ENCODE measurements around the gene FGF11.
A peak's percentile ranks its signal among the peaks of the same experiment; 100 is the strongest.
"Not testable (repeated sequence)": the region's sequence is repeated elsewhere in the genome, so short reads cannot be mapped to it uniquely, and the experiment has no call there.

Gene FGF11

DNA sequence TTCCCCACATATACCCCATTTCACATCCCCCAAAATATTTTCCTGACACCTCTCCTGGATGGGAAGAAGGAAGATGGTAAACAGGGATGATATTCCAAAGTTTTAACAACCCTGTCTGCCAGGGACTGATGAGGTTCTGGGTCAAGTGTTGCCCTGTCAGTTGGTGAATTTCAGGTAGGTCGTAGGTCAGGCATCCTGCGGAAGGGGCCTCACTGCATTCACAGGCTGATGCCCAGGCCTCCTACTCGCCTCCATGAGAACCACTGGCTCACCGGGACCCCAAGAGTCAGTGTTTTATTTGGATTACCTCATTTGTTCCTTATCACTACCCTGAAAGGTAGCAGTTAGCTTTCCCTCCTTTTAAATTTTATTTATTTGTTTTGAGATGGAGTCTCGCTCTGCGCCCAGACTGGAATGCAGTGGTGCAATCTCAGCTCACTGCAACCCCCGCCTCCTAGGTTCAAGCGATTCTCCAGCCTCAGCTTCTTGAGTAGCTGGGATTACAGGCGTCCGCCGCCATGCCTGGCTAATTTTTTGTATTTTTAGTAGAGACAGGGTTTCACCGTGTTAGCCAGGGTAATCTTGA lies 29.6 kb downstream of the FGF11 start:
- H3K27ac Mint-ChIP-seq: no peak overlapping the region
- H3K27me3 Mint-ChIP-seq (ENCODE audit: low read depth): no peaks in the 10 kb centered on the region
- H3K9me3 Mint-ChIP-seq: no peaks in the 10 kb centered on the region
- peaks cover 8% of the 10 kb centered on the region for H3K4me1 Mint-ChIP-seq (ENCODE audit: low read depth)
- no peak overlapping the region for H3K4me3 Mint-ChIP-seq
- H3K36me3 Mint-ChIP-seq (ENCODE audit: low read depth): peaks cover 10% of the 10 kb centered on the region

DNA sequence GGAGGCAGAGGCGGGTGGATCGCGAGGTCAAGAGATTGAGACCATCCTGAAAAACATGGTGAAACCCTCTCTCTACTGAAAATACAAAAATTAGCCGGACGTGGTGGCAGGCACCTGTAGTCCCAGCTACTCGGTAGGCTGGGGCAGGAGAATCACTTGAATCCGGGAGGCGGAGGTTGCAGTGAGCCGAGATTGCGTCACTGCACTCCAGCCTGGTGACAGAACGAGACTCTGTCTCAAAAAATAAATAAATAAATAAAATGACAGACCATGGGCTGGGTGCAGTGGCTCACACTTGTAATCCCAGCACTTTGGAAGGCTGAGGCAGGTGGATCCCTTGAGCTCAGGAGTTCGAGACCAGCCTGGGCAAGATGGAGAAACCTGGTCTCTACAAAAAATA lies 30.5 kb downstream of the FGF11 start:
- not testable (repeated sequence) for H3K27me3 Mint-ChIP-seq (ENCODE audit: low read depth); H3K9me3 Mint-ChIP-seq; H3K4me3 Mint-ChIP-seq; H3K4me1 Mint-ChIP-seq (ENCODE audit: low read depth); H3K36me3 Mint-ChIP-seq (ENCODE audit: low read depth); H3K27ac Mint-ChIP-seq

DNA sequence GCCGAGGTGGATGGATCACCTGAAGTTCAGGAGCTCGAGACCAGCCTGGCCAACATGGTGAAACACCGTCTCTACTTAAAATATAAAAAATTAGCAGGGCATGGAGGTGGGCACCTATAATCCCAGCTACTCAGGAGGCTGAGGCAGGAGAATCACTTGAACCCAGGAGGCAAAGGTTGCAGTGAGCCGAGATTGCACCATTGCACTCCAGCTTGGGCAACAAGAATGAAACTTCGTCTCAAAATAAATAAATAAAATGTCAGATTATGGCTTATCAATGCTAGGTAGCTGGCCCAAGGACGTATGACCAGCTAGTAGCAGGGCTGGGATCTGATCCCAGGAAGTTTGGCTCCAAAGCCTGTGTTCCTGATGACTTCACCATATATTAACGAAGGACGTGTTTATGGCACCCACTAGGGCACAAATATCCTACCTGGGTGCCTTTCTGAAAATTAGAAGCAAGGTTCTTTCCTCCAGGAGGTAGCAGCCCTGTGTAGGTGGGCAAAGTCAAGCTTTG lies 31.2 kb downstream of the FGF11 start:
- H3K9me3 Mint-ChIP-seq; H3K4me1 Mint-ChIP-seq (ENCODE audit: low read depth); H3K27ac Mint-ChIP-seq; H3K4me3 Mint-ChIP-seq; H3K36me3 Mint-ChIP-seq (ENCODE audit: low read depth); H3K27me3 Mint-ChIP-seq (ENCODE audit: low read depth): not testable (repeated sequence)

DNA sequence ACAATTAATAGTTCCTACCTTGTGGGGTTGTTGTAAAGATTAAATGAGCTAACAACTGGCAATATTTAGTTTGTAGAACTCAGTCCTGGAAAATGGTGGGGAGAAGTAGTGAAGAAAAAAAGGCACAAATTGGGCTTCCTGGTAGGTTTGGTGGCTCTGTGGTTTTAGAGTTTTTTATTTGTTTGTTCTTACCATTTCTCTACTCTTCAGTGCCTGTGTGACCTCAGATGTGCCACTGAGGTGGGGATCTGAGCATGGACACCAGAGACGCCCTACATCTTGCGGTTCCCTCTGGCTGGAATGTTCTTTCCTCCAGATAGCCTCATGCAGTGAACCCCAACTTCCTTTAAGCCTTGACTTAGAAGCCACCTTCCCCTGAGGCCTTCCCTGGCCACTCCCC lies 32.4 kb downstream of the FGF11 start:
- Mint-ChIP-seq H3K27ac (no peak overlapping the region), H3K4me3 (no peak overlapping the region), H3K9me3 (no peaks in the 10 kb centered on the region), H3K4me1 (ENCODE audit: low read depth) (peaks cover 18% of the 10 kb centered on the region), H3K27me3 (ENCODE audit: low read depth) (no peaks in the 10 kb centered on the region), H3K36me3 (ENCODE audit: low read depth) (peaks cover 4% of the 10 kb centered on the region)

DNA sequence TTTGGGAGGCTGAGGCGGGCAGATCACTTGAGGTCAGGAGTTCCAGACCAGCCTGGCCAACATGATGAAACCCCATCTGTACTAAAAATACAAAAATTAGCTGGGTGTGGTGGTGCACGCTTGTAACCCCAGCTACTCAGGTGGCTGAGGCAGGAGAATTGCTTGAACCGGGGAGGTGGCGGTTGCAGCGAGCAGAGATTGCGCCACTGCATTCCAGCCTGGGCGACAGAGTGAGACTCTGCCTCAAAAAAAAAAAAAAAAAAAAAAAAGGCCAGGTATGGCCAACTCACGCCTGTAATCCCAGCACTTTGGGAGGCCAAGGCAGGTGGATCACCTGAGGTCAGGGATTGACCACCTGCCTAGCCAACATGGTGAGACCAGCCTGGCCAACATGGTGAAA lies 35.5 kb downstream of the FGF11 start:
- peaks cover 29% of the 10 kb centered on the region for H3K4me1 Mint-ChIP-seq (ENCODE audit: low read depth)
- H3K4me3 Mint-ChIP-seq; H3K36me3 Mint-ChIP-seq (ENCODE audit: low read depth); H3K9me3 Mint-ChIP-seq; H3K27me3 Mint-ChIP-seq (ENCODE audit: low read depth); H3K27ac Mint-ChIP-seq: not testable (repeated sequence)

DNA sequence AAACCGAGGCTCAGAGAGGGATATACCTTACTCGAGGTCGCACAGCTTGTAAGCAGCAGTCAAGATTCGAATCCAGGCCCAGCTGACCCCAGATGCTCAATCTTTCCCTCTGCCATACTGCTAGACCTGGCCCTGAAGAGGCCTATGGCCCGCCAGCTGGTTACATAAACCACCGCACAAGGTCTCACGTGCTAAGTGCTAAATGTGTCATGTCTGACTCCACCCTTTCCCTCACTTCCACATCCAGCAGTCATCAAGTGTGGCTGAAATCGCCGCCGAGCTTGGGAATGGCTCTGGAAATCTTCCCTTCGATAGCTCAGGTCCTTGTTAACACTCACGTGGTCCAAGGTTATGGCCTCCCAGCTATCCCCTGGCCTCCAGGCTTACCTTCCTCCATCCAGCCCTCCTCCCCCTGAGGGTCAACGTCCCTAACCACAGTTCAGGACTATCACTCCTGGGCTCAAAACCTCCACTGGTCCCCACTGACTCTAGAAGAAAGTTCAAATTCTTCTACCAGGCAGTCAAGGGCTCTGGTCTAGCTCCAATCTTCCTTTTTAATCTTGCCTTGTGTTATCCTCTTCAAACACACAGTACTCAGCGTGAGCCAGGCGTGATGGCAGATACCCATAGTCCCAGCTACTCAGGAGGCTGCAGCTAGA lies 36.6 kb downstream of the FGF11 start:
- Mint-ChIP-seq H3K27me3 (ENCODE audit: low read depth) (no peaks in the 10 kb centered on the region), H3K4me1 (ENCODE audit: low read depth) (peaks cover 35% of the 10 kb centered on the region), H3K4me3 (no peak overlapping the region), H3K36me3 (ENCODE audit: low read depth) (no peaks in the 10 kb centered on the region), H3K9me3 (no peaks in the 10 kb centered on the region), H3K27ac (no peak overlapping the region)

DNA sequence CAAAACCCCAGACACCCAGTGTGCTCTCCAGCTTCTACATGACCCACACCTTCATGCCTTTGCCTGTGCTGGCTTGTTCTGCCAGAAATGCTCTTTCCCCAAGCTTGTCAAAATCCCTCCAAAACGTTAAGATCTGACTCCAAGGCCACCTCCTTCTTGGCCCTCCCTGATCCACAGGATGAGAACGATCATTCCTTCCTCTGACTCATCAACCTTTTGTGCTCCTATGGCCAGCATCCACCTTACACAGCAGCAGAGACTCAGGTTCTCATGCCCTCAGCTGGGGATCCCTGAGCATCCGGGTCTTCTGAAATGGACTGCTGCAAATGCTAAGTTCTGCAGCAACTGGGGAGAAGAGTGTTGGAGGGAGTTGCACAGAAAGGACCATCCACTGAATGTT lies 37.2 kb downstream of the FGF11 start:
- no peak overlapping the region for H3K27ac Mint-ChIP-seq
- peak overlapping the region; percentile 5 for H3K4me3 Mint-ChIP-seq
- H3K36me3 Mint-ChIP-seq (ENCODE audit: low read depth): no peaks in the 10 kb centered on the region
- no peaks in the 10 kb centered on the region for H3K9me3 Mint-ChIP-seq
- no peaks in the 10 kb centered on the region for H3K27me3 Mint-ChIP-seq (ENCODE audit: low read depth)
- peaks cover 35% of the 10 kb centered on the region for H3K4me1 Mint-ChIP-seq (ENCODE audit: low read depth)

DNA sequence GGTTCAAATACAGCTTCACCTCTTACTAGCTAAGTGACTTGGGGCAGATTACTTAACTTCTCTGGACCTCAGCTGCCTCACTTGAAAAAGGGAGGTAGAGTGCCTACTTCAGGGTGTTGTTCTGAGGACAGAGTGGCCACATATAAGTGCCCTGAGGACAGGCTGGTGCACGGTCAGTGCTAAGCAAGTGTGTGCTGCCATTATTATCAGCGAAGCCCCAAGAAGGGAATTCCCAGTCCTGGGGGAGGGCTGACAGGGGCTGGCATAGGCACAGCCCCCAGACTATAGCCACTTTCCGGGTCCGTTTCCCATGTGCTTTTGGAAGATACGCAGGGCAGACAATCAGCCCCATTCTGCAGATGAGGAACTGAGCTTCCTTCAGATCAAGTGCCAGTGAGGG lies 37.6 kb downstream of the FGF11 start:
- Mint-ChIP-seq H3K9me3 (no peaks in the 10 kb centered on the region), H3K27me3 (ENCODE audit: low read depth) (no peaks in the 10 kb centered on the region), H3K36me3 (ENCODE audit: low read depth) (no peaks in the 10 kb centered on the region), H3K4me3 (no peak overlapping the region), H3K4me1 (ENCODE audit: low read depth) (peaks cover 33% of the 10 kb centered on the region), H3K27ac (no peak overlapping the region)

DNA sequence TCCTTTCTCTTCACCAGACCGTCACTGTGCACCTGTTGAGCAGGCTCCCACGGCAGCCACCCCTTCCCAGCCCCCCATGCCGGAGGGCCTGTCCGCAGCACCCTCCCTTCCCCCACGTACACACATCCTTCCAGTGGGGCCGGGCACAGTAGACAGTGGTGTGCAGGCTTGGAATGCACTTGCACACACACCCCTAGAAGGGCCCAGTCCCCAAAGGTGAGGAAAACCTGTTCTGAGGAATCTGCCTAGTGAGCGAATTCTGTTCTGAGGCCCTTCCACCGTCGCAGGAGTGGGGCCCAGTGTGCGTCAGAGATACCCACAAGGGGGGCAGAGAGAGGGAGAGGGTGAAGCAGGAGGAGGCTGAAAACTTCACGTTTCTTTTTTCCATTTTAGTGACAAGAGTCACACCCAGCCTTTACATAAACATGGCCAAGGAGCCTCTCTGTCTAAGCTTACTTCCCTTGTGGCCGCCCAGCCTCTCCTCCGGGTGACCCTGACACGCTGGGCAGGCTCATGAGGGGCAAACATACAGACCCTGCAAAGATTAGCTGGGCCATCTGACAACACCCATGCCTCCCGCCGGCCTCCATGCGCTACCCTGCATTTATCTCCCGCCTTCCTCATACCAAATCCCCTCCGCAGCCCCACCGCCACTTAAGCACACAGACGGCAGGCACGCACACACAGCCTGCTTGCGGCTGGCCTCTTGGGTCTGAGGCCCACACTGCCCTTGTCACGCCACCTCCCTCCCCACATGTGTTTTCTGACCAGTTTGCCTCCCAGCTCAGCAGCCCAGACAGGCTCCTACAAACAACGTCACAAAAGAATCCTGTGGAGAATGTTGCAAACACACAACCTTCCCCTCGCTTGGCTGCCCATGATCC lies 38.3 kb downstream of the FGF11 start:
- Mint-ChIP-seq H3K36me3 (ENCODE audit: low read depth) (no peaks in the 10 kb centered on the region), H3K27me3 (ENCODE audit: low read depth) (no peaks in the 10 kb centered on the region), H3K4me3 (peak overlapping the region; percentile 88), H3K9me3 (no peaks in the 10 kb centered on the region), H3K27ac (peak overlapping the region; percentile 70), H3K4me1 (ENCODE audit: low read depth) (peaks cover 35% of the 10 kb centered on the region)

DNA sequence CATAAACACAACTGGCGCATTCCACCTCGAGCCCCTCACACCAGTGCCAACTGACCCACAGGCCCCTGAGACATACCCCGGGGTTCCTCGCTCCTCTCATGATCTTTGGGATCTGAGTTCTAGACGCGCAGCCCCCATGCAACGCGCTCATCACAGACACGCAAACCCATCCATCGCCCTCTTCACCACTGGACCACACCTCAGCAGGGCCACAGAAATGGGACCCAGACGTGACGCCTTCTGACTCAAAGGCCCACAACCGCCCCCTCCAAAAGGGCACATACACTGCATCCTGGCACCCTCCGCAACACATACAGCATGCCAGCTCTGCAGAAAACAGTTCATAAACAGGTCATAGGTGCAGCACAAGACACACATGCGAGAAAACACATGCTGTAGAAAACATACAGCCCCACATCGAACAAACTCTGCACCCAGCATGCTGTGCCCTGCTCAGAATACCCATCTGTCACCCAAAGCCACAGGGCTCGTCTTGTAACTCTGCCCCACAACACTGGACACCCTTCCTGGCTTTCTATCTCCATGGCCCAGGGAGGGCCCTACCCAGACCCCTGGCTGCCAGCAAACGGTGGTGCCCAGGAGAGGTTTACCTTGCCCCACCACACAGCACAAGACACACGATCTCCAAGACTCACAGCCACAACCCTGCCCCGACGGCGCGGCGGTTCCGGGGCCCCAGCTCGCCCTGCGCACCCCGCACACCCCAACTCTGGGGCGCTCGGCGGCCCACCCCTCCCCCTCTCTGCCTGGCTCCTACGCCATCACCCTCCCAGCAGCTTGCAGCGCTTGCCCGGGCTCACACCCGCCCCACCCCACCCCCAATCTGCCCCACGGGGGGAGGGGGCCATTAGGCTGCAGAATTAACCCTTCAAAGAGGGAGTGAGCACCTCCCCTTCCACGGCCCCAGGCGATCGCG lies 39.2 kb downstream of the FGF11 start:
- Mint-ChIP-seq H3K4me1 (ENCODE audit: low read depth) (peaks cover 41% of the 10 kb centered on the region), H3K9me3 (no peaks in the 10 kb centered on the region), H3K36me3 (ENCODE audit: low read depth) (no peaks in the 10 kb centered on the region), H3K27me3 (ENCODE audit: low read depth) (no peaks in the 10 kb centered on the region), H3K4me3 (peak overlapping the region; percentile 88), H3K27ac (peak overlapping the region; percentile 70)

DNA sequence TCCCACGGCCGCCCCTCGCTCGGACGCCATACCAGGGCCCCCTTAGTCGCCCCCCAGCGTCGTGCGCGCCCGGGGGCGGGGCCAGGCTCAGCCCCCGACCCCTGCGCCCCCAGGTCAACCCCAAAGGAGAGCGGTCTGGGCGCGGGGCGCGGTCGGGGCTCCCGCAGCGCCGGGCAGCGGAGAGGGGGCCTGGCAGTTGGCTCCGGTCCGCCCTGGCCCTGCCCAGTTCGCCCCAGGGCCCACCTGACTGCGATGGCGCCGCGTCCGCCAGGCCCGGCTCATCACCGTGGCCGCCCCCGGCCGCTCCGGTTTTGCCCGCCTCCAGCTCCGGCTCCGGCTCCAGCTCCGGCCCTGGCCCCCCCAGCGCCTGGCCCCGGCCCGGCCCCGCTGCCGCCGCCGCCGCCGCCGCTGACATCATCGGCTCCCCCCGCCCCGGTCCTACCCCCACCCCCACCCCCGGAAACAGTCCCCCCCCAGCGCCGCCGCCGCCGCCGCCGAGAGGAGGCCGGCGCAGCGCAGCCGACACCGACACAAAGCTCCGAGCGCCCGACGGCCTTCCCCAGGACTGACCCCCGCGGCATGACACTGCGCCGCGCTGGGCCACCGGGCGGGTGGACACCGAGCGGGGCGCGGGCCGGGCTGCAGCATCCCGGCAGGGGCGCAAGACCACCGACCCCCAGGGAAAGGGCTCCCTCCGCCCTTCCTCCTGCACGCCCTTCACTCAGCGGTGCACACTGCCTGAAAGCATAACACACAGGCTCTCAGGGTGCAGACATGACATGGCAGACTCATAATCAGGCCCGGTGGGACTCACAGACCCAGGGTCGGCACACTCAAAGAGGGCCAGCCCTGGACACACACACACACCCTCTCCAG lies 40.1 kb downstream of the FGF11 start, which contains the start of gene ZBTB4:
ZBTB4 (minus strand) TSS at position 419 of the 876 bp plus-strand sequence. CDS start 12,830 bp downstream, outside the sequence.
- H3K27me3 Mint-ChIP-seq (ENCODE audit: low read depth): no peaks in the 10 kb centered on the region
- H3K9me3 Mint-ChIP-seq: no peaks in the 10 kb centered on the region

DNA sequence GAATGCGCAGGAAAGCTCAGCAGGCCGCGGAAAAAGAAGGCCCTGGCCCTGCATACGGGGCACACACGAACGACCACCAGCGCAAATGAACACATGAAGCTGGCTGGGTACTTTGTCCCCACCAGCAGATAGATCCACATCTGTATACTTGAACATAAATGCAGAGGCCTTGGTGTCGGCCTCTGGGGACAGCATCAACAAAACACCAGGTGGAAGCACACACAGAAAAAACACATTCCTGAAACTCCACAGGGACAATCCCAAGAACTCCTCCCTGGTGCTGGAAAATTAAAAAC lies 40.7 kb downstream of the FGF11 start:
- H3K36me3 Mint-ChIP-seq (ENCODE audit: low read depth): peaks cover 3% of the 10 kb centered on the region
- peak overlapping the region; percentile 90 for H3K27ac Mint-ChIP-seq
- H3K9me3 Mint-ChIP-seq: no peaks in the 10 kb centered on the region
- peaks cover 46% of the 10 kb centered on the region for H3K4me1 Mint-ChIP-seq (ENCODE audit: low read depth)
- peak overlapping the region; percentile 88 for H3K4me3 Mint-ChIP-seq
- H3K27me3 Mint-ChIP-seq (ENCODE audit: low read depth): no peaks in the 10 kb centered on the region

More for the DNA sequence above, 40.1 kb downstream of the FGF11 start, which contains the start of gene ZBTB4:
- H3K4me3 Mint-ChIP-seq: peak within 1 kb of the TSS; percentile 88
- H3K4me1 Mint-ChIP-seq (ENCODE audit: low read depth): peaks cover 43% of the 10 kb centered on the region
- H3K27ac Mint-ChIP-seq: peak within 1 kb of the TSS; percentile 90
- no peaks in the 10 kb centered on the region for H3K36me3 Mint-ChIP-seq (ENCODE audit: low read depth)

DNA sequence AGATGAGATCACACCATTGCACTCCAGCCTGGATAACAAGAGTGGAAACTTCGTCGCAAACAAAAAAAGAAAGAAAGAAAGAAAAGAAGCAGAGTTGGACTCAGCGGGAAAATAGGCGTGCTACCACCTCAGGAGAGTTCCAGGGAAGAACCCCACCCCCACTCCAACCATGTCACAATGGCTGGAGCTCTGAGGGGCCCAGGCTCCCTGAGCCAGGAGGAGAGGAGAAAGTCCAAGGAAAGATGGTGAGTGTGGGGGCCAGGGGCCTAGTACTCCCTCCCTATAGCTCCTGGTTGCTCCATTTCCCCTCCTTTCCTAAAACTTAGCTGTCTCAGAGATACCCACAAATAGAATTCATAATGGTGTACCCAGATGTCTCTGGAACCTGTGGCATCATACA lies 42.0 kb downstream of the FGF11 start, which contains the start of gene SLC35G6:
SLC35G6 (plus strand) TSS at position 172 of the 400 bp plus-strand sequence; CDS start at position 243, 71 bp downstream.
- not testable (repeated sequence) for H3K9me3 Mint-ChIP-seq; H3K36me3 Mint-ChIP-seq (ENCODE audit: low read depth); H3K27me3 Mint-ChIP-seq (ENCODE audit: low read depth)
- Mint-ChIP-seq H3K4me3 (peak within 1 kb of the TSS; percentile 88), H3K4me1 (ENCODE audit: low read depth) (peaks cover 49% of the 10 kb centered on the region), H3K27ac (peak within 1 kb of the TSS; percentile 31)

Measured in T-helper 1 cell treated with Interleukin-12 subunit alpha and Interleukin-12 subunit beta and Interleukin-4 antibody, amounts not matched to agents 30 μg/mL and 1 μg/mL, for 36 hours (primary cell).